ENCODE results near the gene NEURL4.

DNA sequence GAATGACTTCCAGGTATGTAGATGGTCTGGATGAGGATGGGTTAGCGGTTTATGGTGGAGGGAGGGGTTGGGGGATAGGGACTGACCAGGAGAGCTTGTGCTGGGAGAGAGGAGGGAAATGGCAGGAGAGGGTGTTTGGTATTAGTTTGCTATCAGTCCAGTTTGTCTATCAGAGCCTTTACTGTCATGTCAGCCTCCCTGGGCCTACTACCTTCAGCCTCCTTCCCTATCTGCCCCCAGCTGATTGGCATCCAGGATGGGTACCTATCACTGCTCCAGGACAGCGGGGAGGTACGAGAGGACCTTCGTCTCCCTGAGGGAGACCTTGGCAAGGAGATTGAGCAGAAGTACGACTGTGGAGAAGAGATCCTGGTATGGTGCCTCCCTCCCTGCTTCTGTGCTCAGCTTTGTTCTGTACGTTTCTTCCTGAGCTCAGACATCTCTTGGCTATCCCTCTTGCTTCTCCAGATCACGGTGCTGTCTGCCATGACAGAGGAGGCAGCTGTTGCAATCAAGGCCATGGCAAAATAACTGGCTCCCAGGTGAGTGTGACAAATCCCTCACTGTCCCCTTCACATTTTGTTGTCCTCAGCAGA lies 17.9 kb downstream of the NEURL4 start:
- TF ChIP-seq, protein P1, sequence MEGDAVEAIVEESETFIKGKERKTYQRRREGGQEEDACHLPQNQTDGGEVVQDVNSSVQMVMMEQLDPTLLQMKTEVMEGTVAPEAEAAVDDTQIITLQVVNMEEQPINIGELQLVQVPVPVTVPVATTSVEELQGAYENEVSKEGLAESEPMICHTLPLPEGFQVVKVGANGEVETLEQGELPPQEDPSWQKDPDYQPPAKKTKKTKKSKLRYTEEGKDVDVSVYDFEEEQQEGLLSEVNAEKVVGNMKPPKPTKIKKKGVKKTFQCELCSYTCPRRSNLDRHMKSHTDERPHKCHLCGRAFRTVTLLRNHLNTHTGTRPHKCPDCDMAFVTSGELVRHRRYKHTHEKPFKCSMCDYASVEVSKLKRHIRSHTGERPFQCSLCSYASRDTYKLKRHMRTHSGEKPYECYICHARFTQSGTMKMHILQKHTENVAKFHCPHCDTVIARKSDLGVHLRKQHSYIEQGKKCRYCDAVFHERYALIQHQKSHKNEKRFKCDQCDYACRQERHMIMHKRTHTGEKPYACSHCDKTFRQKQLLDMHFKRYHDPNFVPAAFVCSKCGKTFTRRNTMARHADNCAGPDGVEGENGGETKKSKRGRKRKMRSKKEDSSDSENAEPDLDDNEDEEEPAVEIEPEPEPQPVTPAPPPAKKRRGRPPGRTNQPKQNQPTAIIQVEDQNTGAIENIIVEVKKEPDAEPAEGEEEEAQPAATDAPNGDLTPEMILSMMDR (conservative IDR thresholded peaks at IDR 0.05; ENCODE audit: low read depth in 2 of 2): no peak
- TF ChIP-seq CREB1 (CRISPR knock-in tag; IDR thresholded peaks at IDR 0.05; ENCODE audit: low read depth) (no peak), POLR2AphosphoS5 (IDR thresholded peaks at IDR 0.05; ENCODE audit: low read depth) (no peak), EZH2phosphoT487 (IDR thresholded peaks at IDR 0.05; ENCODE audit: unreplicated experiment) (no peak), JUNB (IDR thresholded peaks at IDR 0.05; ENCODE audit: unreplicated experiment) (no peak), EZH2 (IDR thresholded peaks at IDR 0.05; ENCODE audit: low read depth, unreplicated experiment) (no peak), ZNF331 (CRISPR knock-in tag; IDR thresholded peaks at IDR 0.05; ENCODE audit: low read depth) (no peak), NANOG (IDR thresholded peaks at IDR 0.05; ENCODE audit: borderline replicate concordance) (no peak), ZNF114 (CRISPR knock-in tag; IDR thresholded peaks at IDR 0.05) (no peak)
- TF ChIP-seq, protein P2, sequence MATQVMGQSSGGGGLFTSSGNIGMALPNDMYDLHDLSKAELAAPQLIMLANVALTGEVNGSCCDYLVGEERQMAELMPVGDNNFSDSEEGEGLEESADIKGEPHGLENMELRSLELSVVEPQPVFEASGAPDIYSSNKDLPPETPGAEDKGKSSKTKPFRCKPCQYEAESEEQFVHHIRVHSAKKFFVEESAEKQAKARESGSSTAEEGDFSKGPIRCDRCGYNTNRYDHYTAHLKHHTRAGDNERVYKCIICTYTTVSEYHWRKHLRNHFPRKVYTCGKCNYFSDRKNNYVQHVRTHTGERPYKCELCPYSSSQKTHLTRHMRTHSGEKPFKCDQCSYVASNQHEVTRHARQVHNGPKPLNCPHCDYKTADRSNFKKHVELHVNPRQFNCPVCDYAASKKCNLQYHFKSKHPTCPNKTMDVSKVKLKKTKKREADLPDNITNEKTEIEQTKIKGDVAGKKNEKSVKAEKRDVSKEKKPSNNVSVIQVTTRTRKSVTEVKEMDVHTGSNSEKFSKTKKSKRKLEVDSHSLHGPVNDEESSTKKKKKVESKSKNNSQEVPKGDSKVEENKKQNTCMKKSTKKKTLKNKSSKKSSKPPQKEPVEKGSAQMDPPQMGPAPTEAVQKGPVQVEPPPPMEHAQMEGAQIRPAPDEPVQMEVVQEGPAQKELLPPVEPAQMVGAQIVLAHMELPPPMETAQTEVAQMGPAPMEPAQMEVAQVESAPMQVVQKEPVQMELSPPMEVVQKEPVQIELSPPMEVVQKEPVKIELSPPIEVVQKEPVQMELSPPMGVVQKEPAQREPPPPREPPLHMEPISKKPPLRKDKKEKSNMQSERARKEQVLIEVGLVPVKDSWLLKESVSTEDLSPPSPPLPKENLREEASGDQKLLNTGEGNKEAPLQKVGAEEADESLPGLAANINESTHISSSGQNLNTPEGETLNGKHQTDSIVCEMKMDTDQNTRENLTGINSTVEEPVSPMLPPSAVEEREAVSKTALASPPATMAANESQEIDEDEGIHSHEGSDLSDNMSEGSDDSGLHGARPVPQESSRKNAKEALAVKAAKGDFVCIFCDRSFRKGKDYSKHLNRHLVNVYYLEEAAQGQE (IDR thresholded peaks at IDR 0.05; ENCODE audit: unreplicated experiment): no peak
- TF ChIP-seq, protein P3, sequence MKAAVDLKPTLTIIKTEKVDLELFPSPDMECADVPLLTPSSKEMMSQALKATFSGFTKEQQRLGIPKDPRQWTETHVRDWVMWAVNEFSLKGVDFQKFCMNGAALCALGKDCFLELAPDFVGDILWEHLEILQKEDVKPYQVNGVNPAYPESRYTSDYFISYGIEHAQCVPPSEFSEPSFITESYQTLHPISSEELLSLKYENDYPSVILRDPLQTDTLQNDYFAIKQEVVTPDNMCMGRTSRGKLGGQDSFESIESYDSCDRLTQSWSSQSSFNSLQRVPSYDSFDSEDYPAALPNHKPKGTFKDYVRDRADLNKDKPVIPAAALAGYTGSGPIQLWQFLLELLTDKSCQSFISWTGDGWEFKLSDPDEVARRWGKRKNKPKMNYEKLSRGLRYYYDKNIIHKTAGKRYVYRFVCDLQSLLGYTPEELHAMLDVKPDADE (IDR thresholded peaks at IDR 0.05): no peak
- TF ChIP-seq, protein P4, sequence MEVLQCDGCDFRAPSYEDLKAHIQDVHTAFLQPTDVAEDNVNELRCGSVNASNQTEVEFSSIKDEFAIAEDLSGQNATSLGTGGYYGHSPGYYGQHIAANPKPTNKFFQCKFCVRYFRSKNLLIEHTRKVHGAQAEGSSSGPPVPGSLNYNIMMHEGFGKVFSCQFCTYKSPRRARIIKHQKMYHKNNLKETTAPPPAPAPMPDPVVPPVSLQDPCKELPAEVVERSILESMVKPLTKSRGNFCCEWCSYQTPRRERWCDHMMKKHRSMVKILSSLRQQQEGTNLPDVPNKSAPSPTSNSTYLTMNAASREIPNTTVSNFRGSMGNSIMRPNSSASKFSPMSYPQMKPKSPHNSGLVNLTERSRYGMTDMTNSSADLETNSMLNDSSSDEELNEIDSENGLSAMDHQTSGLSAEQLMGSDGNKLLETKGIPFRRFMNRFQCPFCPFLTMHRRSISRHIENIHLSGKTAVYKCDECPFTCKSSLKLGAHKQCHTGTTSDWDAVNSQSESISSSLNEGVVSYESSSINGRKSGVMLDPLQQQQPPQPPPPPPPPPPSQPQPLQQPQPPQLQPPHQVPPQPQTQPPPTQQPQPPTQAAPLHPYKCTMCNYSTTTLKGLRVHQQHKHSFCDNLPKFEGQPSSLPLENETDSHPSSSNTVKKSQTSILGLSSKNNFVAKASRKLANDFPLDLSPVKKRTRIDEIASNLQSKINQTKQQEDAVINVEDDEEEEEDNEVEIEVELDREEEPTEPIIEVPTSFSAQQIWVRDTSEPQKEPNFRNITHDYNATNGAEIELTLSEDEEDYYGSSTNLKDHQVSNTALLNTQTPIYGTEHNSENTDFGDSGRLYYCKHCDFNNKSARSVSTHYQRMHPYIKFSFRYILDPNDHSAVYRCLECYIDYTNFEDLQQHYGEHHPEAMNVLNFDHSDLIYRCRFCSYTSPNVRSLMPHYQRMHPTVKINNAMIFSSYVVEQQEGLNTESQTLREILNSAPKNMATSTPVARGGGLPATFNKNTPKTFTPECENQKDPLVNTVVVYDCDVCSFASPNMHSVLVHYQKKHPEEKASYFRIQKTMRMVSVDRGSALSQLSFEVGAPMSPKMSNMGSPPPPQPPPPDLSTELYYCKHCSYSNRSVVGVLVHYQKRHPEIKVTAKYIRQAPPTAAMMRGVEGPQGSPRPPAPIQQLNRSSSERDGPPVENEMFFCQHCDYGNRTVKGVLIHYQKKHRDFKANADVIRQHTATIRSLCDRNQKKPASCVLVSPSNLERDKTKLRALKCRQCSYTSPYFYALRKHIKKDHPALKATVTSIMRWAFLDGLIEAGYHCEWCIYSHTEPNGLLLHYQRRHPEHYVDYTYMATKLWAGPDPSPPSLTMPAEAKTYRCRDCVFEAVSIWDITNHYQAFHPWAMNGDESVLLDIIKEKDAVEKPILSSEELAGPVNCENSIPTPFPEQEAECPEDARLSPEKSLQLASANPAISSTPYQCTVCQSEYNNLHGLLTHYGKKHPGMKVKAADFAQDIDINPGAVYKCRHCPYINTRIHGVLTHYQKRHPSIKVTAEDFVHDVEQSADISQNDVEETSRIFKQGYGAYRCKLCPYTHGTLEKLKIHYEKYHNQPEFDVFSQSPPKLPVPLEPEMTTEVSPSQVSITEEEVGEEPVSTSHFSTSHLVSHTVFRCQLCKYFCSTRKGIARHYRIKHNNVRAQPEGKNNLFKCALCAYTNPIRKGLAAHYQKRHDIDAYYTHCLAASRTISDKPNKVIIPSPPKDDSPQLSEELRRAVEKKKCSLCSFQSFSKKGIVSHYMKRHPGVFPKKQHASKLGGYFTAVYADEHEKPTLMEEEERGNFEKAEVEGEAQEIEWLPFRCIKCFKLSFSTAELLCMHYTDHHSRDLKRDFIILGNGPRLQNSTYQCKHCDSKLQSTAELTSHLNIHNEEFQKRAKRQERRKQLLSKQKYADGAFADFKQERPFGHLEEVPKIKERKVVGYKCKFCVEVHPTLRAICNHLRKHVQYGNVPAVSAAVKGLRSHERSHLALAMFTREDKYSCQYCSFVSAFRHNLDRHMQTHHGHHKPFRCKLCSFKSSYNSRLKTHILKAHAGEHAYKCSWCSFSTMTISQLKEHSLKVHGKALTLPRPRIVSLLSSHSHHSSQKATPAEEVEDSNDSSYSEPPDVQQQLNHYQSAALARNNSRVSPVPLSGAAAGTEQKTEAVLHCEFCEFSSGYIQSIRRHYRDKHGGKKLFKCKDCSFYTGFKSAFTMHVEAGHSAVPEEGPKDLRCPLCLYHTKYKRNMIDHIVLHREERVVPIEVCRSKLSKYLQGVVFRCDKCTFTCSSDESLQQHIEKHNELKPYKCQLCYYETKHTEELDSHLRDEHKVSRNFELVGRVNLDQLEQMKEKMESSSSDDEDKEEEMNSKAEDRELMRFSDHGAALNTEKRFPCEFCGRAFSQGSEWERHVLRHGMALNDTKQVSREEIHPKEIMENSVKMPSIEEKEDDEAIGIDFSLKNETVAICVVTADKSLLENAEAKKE (CRISPR knock-in tag; IDR thresholded peaks at IDR 0.05): no peak

Data from GM23338 (cell line).